HG02870 (cell line): Measurements from ENCODE around the gene SCAF1.

ENCODE experiments used
- ATAC-seq: cut with Tn5 transposase; IDR thresholded peaks from one replicate; pipeline ENCODE4 v1.9.1; 2021; ENCODE audit warnings: mild to moderate bottlenecking, moderate library complexity; ENCODE audit not compliant: unreplicated experiment

SCAF1 gene

DNA sequence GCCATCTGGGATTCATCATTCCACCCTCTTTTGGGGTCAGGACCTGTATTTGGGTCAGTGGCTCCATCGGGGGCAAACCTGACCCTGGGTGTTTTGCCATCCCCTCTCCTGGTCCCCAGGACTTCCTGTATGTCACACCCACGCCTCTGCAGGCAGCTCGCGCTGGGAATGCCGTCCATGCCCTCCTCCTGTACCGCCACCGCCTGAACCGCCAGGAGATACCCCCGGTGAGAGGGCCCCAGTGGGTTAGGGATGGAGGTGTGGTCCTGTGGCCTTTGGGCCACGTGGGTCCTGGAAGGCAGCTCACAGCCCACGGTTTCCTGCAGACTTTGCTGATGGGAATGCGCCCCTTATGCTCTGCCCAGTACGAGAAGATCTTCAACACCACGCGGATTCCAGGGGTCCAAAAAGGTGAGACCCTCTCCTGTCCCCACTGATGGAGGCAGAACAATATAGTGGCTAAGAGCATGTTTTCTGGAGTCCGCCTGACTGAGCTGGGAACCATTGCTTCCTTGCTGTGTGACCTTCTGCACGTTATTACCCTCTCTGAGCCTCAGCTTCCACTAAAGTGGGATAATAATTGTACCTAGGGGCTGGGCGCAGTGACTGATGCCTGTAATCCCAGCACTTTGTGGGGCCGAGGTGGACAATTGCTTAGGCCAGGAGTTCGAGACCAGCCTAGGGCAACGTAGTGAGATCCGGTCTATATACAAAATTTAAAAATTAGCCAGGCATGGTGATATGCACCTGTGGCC lies 63.1 kb downstream of the SCAF1 start:
- ATAC-seq, result no peak

DNA sequence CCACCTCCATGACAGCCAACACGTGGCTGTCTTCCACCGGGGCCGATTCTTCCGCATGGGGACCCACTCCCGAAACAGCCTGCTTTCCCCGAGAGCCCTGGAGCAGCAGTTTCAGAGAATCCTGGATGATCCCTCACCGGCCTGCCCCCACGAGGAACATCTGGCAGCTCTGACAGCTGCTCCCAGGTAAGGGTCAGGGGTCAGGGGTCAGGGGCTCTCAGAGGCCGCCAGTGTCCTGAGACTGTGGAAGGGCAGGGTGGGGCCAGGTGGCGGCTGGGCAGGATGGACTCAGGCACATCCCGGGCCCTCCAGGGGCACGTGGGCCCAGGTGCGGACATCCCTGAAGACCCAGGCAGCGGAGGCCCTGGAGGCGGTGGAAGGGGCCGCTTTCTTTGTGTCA lies 63.9 kb downstream of the SCAF1 start:
- ATAC-seq, result no peak
